ENCODE results near the gene APCDD1L. TPM values are rescaled to one million over a fixed set of nuclear protein-coding genes. Genes with fewer than 3 reads are reported as not detected.

Gene APCDD1L
- total and polyA plus RNA-seq, 2 of the 8 experiments (the other 6 are each of a cell fraction or from before 2014, with no cell fraction given): 0.83 to 3.1 TPM

DNA sequence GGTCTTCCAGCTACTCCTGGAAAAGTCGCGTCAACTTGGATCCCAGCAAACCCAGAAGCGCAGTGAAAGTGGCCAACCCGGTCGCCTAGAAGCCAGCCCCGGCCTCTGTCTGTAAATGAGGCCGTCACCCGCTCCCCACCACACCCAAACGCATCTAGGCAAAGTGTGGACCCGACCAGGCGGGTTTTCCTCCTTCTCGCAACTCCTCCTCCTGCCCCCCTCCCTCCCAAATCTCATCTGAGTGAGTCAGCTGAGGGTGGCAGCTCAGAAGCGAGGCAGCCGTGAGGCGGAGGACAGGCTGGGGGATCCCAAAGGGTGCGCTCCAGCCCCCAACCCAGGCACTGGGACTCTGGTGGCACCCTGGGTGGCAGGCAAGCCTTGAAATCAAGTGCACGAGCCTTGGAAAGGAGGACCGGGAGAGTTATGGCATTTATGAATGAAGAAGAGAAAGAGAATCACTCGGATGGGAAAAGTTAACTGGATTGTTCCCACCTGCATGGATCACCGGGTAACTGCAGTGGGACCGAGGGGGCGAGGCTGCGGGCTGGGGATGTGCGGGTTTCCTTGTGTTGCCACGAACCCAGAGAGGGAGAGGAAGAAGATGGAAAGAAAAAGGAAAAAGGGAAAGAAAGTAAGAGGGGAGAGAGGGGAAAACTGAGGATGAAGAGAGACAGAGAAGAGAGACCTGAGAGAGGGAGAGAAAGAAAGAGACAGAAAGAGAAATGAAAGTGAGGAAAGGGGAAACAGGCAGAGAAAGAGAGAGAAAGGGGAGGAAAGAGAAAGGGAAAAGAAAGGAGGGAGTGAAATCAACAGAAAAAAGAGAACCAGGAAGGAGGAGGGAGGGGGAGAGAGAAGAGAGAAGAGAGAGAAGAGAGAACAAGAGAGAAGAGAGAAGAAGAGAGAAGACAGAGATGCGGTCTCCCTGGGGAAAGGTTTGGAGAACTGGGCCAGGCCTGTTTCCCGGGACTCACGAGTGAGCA lies at the start of gene APCDD1L (continued):
- TF ChIP-seq CHD7 (IDR thresholded peaks at IDR 0.05; ENCODE audit: insufficient replicate concordance, low read length) (no peak), EZH2 (IDR thresholded peaks at IDR 0.05; ENCODE audit: low read depth, low read length, severe bottlenecking) (peak; percentile 48), EP300 (IDR thresholded peaks at IDR 0.05; ENCODE audit: borderline replicate concordance in 1 of 2, low read depth in 2 of 2, low read length in 2 of 2) (no peak)
